ENCODE data around the gene CLASRP. TPM values are rescaled to one million over a fixed set of nuclear protein-coding genes. Genes with fewer than 3 reads are reported as not detected.

The CLASRP gene
- polyA plus RNA-seq, 2 of the 4 experiments (the other 2 are of a cell fraction) = 39.0 to 86.4 TPM

Small RNA genes within 50 kb of the gene (small RNA-seq; reads per million reads assigned to genes)
- 0 reads per million in 6 experiments for gene RNU6-611P

Other genes starting within 250 kb of the CLASRP start
- gene BCAM, start 229.9 kb upstream of the CLASRP start, polyA plus RNA-seq (2011; rRNA removed) = 15.2 and 18.4 TPM in 2 replicates
- gene BCAM, start 229.9 kb upstream of the CLASRP start, polyA plus RNA-seq (2017; fragmentation: RNase III; extraction: RNeasy Plus Mini Kit Qiagen cat#74134 plus additional on column Dnase treatment) = 77.5 to 102 TPM (median 88.1 TPM) in 3 replicates
- 69.4 and 84.8 TPM in 2 replicates for gene NECTIN2, start 192.7 kb upstream of the CLASRP start, polyA plus RNA-seq (2011; rRNA removed)
- 77.7 to 92.4 TPM (median 89.6 TPM) in 3 replicates for gene NECTIN2, start 192.7 kb upstream of the CLASRP start, polyA plus RNA-seq (2017; fragmentation: RNase III; extraction: RNeasy Plus Mini Kit Qiagen cat#74134 plus additional on column Dnase treatment)
- gene TOMM40, start 147.8 kb upstream of the CLASRP start, polyA plus RNA-seq (2011; rRNA removed) = 83.6 and 92.7 TPM in 2 replicates
- gene TOMM40, start 147.8 kb upstream of the CLASRP start, polyA plus RNA-seq (2017; fragmentation: RNase III; extraction: RNeasy Plus Mini Kit Qiagen cat#74134 plus additional on column Dnase treatment) = 172 to 201 TPM (median 180 TPM) in 3 replicates
- 9.4 and 12.5 TPM in 2 replicates for gene APOE, start 133.2 kb upstream of the CLASRP start, polyA plus RNA-seq (2011; rRNA removed)
- 16.2 to 31.9 TPM (median 20.2 TPM) in 3 replicates for gene APOE, start 133.2 kb upstream of the CLASRP start, polyA plus RNA-seq (2017; fragmentation: RNase III; extraction: RNeasy Plus Mini Kit Qiagen cat#74134 plus additional on column Dnase treatment)
- 82.1 and 88.7 TPM in 2 replicates for gene APOC1, start 124.4 kb upstream of the CLASRP start, polyA plus RNA-seq (2011; rRNA removed)
- 172 to 198 TPM (median 196 TPM) in 3 replicates for gene APOC1, start 124.4 kb upstream of the CLASRP start, polyA plus RNA-seq (2017; fragmentation: RNase III; extraction: RNeasy Plus Mini Kit Qiagen cat#74134 plus additional on column Dnase treatment)
- gene APOC4, start 96.8 kb upstream of the CLASRP start, polyA plus RNA-seq (2011; rRNA removed) = not detected in 2 replicates
- not detected in 3 replicates for gene APOC4, start 96.8 kb upstream of the CLASRP start, polyA plus RNA-seq (2017; fragmentation: RNase III; extraction: RNeasy Plus Mini Kit Qiagen cat#74134 plus additional on column Dnase treatment)
- not detected in 2 replicates for gene APOC2, start 93.0 kb upstream of the CLASRP start, polyA plus RNA-seq (2011; rRNA removed)
- 0.27 TPM in 1 of 3 replicates, not detected in the others for gene APOC2, start 93.0 kb upstream of the CLASRP start, polyA plus RNA-seq (2017; fragmentation: RNase III; extraction: RNeasy Plus Mini Kit Qiagen cat#74134 plus additional on column Dnase treatment)
- gene CLPTM1, start 83.7 kb upstream of the CLASRP start, polyA plus RNA-seq (2011; rRNA removed) = 96.5 and 99.3 TPM in 2 replicates
- gene CLPTM1, start 83.7 kb upstream of the CLASRP start, polyA plus RNA-seq (2017; fragmentation: RNase III; extraction: RNeasy Plus Mini Kit Qiagen cat#74134 plus additional on column Dnase treatment) = 173 to 188 TPM (median 180 TPM) in 3 replicates
- gene RELB, start 37.6 kb upstream of the CLASRP start, polyA plus RNA-seq (2011; rRNA removed) = 7.5 and 8.1 TPM in 2 replicates
- gene RELB, start 37.6 kb upstream of the CLASRP start, polyA plus RNA-seq (2017; fragmentation: RNase III; extraction: RNeasy Plus Mini Kit Qiagen cat#74134 plus additional on column Dnase treatment) = 9.6 to 15.1 TPM (median 9.6 TPM) in 3 replicates
- 0.25 and 0.34 TPM in 2 replicates for gene ZNF296, start 37.4 kb downstream of the CLASRP start, polyA plus RNA-seq (2011; rRNA removed)
- gene ZNF296, start 37.4 kb downstream of the CLASRP start, polyA plus RNA-seq (2017; fragmentation: RNase III; extraction: RNeasy Plus Mini Kit Qiagen cat#74134 plus additional on column Dnase treatment) = 2.7 to 3.6 TPM (median 3.4 TPM) in 3 replicates
- 42.2 and 49.2 TPM in 2 replicates for gene GEMIN7, start 40.2 kb downstream of the CLASRP start, polyA plus RNA-seq (2011; rRNA removed)
- 75.3 to 86.0 TPM (median 79.4 TPM) in 3 replicates for gene GEMIN7, start 40.2 kb downstream of the CLASRP start, polyA plus RNA-seq (2017; fragmentation: RNase III; extraction: RNeasy Plus Mini Kit Qiagen cat#74134 plus additional on column Dnase treatment)
- 7.6 and 9.1 TPM in 2 replicates for gene PPP1R37, start 54.1 kb downstream of the CLASRP start, polyA plus RNA-seq (2011; rRNA removed)
- 18.7 to 21.9 TPM (median 21.8 TPM) in 3 replicates for gene PPP1R37, start 54.1 kb downstream of the CLASRP start, polyA plus RNA-seq (2017; fragmentation: RNase III; extraction: RNeasy Plus Mini Kit Qiagen cat#74134 plus additional on column Dnase treatment)
- gene NKPD1, start 121.9 kb downstream of the CLASRP start, polyA plus RNA-seq (2011; rRNA removed) = 0.12 and 0.21 TPM in 2 replicates
- 0.10 to 0.18 TPM (median 0.15 TPM) in 3 replicates for gene NKPD1, start 121.9 kb downstream of the CLASRP start, polyA plus RNA-seq (2017; fragmentation: RNase III; extraction: RNeasy Plus Mini Kit Qiagen cat#74134 plus additional on column Dnase treatment)
- gene TRAPPC6A, start 139.2 kb downstream of the CLASRP start, polyA plus RNA-seq (2011; rRNA removed) = 29.8 and 30.2 TPM in 2 replicates
- 23.7 to 30.5 TPM (median 28.5 TPM) in 3 replicates for gene TRAPPC6A, start 139.2 kb downstream of the CLASRP start, polyA plus RNA-seq (2017; fragmentation: RNase III; extraction: RNeasy Plus Mini Kit Qiagen cat#74134 plus additional on column Dnase treatment)
- gene BLOC1S3, start 139.7 kb downstream of the CLASRP start, polyA plus RNA-seq (2011; rRNA removed) = 7.5 and 10.5 TPM in 2 replicates
- 8.2 to 12.2 TPM (median 10.6 TPM) in 3 replicates for gene BLOC1S3, start 139.7 kb downstream of the CLASRP start, polyA plus RNA-seq (2017; fragmentation: RNase III; extraction: RNeasy Plus Mini Kit Qiagen cat#74134 plus additional on column Dnase treatment)
- 0.16 and 0.20 TPM in 2 replicates for gene EXOC3L2, start 206.4 kb downstream of the CLASRP start, polyA plus RNA-seq (2011; rRNA removed)
- gene EXOC3L2, start 206.4 kb downstream of the CLASRP start, polyA plus RNA-seq (2017; fragmentation: RNase III; extraction: RNeasy Plus Mini Kit Qiagen cat#74134 plus additional on column Dnase treatment) = 0.46 to 0.58 TPM (median 0.50 TPM) in 3 replicates
- gene MARK4, start 212.2 kb downstream of the CLASRP start, polyA plus RNA-seq (2011; rRNA removed) = 6.3 and 6.9 TPM in 2 replicates
- 6.0 to 7.8 TPM (median 6.8 TPM) in 3 replicates for gene MARK4, start 212.2 kb downstream of the CLASRP start, polyA plus RNA-seq (2017; fragmentation: RNase III; extraction: RNeasy Plus Mini Kit Qiagen cat#74134 plus additional on column Dnase treatment)

Measured in A549 (cell line).